Occipital lobe (tissue), 2 donors: Measurements from ENCODE around the gene B3GLCT. TPM values are rescaled to one million over a fixed set of nuclear protein-coding genes. Genes with fewer than 3 reads are reported as not detected.
A peak's percentile ranks its signal among the peaks of the same experiment; 100 is the strongest.
"Not testable (repeated sequence)": the region's sequence is repeated elsewhere in the genome, so short reads cannot be mapped to it uniquely, and the experiment has no call there.

ENCODE experiments used
- DNase-seq: peaks from one replicate; lab custom pipeline; 2025; lab: John Stamatoyannopoulos, UW
- total RNA-seq: library from RNA; depleted of rRNA; stranded (reverse); fragments of >200 nt; gene quantifications from one replicate; pipeline ENCODE4 v1.2.3, GENCODE V29; 2014

The B3GLCT gene
- 12.0 TPM for total RNA-seq

DNA sequence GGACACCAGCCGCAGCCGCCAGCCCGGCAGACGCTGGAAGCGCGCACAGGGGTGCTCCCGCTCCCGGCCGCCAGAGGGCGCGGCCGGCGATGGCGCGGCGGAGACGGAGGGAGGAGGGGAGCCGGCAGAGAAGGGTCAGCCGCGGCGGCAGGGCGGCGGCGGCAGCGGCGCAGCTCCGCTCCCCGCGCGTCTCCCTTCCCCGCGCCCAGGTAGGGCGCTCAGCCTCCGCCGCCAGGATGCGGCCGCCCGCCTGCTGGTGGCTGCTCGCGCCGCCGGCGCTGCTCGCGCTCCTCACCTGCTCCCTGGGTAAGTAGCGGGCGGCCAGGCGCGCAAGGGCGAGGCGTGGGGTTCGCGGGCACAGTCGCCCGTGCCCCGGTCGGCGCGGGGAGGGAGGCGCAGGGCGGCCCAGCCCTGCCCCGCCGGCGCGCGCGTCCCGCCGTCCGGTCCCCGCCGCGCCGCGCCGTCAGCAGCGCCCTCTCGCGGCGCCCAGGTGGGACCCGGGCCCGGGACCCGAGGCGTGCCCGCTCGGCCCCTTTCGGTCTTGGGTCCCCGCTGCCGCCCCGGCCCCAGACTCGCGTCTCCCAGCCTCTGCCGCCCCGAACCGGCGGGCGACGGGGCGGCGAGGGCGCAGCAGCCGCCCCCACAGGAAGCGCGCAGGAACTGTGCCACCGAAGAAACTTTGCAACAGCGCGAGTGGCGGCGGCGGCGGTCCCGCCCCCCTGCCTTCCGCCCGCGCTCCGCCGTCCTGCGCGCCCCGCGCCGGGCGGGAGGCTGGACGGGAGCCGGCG, at the start of gene B3GLCT:
Gene B3GLCT, plus strand, starts transcription at position 127 of the 788 bp plus-strand sequence. Its CDS starts 110 bp downstream, at position 237.
- DNase-seq = peak; percentile 58

- DNase-seq = no peak
Measured at GRCh38 chr13:31150315-31150985, 49.3 kb upstream of the B3GLCT start.

DNA sequence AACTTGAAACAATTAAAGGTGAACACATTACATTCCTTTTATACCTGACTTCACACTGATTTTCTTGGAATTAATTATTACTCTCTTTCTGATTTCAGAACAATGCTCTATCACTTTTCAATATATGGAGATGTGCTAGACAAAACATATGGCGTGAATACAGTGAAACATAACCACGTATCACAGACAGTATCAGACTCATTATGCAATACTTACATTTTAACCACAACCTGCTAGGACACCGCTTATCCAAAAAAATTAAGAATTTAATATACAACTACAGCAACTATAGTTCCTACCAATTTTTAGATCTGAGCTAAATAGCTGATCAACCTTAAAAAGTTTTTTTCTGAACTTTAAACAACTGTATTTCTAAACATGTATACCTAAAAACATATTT, 47.9 kb upstream of the B3GLCT start:
- no peak for DNase-seq

DNA sequence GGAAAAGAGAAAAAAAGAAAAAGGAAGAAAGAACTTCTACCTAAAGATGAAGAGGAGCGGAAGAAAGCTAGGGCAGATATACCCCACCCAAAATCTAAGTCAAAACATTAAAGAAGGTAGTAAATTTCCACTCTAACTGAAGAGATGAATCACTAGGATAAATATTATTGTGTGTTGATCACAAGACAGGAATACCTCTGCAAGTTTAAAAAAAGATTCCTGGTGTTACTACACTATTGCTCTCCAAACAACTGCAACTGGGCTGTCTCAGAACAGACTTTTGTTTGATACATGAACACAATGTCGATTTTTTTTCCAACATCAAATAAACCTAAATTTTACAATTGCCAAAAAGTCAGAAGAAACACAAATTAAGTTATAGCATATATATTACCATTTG, 44.8 kb upstream of the B3GLCT start:
- DNase-seq = no peak

DNA sequence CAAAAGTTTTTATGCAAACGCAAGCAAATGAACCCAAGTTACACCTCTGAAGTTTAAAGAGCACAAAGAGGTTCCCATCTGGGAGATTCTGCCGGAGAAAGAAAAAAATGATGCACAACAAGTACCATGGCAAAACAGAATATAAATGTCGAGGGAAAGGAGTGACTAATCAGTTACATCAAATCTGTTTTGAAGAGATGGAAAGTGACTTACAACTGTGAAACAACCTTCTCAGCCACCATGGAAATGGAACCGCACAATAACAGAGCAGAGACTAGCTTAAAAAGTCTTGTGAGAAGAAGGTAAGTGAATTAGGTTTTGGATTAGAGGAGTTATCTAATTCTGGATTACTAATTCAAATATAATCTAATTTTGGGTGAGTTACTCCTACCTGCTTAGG, 40.5 kb upstream of the B3GLCT start:
- no peak for DNase-seq

- peak; percentile 73 for DNase-seq
Measured at GRCh38 chr13:31160857-31161556, 38.8 kb upstream of the B3GLCT start.

- peak; percentile 97 for DNase-seq
Measured at GRCh38 chr13:31161557-31162150, 38.1 kb upstream of the B3GLCT start, which contains the start of gene HSPH1. HSPH1 (minus strand) TSS chr13:31161904; CDS start chr13:31161582, 322 bp downstream.

GRCh38 chr13:31162151-31163008, 37.4 kb upstream of the B3GLCT start:
- peak; percentile 97 for DNase-seq

GRCh38 chr13:31166591-31166990, 33.2 kb upstream of the B3GLCT start:
- no peak for DNase-seq

DNA sequence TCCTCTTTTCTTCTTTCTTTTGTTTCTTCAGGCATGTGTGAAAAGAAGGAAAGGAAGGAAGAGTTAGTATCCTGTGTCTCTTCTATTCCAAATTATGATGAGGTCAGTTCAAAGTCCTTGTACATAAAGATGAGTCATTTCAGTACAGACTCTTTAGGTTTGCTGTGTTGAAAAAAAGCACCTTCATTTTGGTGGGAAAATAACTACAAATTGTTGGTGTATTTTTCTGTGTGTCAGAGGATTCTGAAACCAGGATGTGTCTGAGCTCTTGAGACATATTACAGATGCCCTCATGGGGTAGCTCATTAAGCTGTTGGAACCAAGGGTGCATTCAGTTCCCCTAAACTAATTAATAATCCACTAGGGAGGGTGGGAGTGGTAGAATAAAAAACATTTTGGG, 32.3 kb upstream of the B3GLCT start:
- DNase-seq = no peak

DNA sequence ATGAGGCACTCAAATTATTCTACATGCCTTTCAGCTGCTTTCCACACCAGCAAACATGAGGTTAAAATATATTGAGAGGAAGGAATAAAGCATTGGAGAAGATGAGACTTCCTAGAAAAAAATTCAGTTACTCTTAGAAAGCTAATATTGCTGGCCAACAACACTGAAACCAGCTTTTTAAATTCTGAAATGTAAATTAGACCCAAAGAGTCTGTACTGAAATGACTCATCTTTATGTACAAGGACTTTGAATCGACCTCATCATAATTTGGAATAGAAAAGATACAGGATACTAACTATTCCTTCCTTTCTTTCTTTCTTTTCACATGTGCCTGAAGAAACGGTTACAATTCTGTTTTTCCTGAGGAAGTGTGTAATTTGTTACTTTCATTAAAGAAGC, 31.6 kb upstream of the B3GLCT start:
- DNase-seq = no peak

DNA sequence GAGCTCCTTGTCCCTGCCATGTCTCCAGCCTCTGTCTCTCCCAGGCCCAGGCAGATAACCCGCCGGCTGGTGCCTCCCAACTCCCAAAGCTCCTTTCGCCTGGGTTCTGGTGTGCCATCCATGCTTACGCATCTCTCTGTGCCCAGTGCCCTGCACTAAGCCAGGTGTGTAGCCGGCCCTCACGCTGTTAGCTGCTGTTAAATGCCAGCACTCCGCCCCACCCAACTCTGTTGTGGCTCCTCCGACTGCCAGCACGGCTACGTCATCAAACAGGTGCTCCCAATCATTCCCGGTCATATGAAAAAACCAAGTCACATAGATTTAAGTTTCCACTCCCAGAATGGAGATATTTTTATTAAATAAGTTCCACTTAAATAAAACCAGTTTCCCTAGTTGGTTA, 31.0 kb upstream of the B3GLCT start:
- DNase-seq = no peak

DNA sequence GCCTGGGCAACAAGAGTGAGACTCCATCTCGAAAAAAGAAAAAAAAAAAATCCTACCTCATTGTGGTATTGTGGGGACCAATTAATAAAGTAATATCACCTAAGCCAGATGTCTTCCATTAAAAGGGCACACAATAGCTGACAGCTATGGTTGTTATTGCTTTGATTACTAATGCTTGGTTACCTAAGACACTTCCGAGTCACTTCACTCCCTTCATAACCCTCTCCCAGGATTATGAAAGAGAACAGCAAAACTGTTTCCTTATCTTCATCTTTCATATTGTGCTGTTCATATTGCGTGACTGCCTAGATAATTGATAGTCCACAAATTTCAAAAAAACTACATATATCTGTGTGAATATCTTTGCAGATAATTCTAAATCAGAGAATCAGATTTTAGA, 27.8 kb upstream of the B3GLCT start:
- DNase-seq = no peak

GRCh38 chr13:31172535-31172934, 27.2 kb upstream of the B3GLCT start:
- no peak for DNase-seq

- DNase-seq = no peak
Measured at GRCh38 chr13:31174018-31174417, 25.8 kb upstream of the B3GLCT start.

DNA sequence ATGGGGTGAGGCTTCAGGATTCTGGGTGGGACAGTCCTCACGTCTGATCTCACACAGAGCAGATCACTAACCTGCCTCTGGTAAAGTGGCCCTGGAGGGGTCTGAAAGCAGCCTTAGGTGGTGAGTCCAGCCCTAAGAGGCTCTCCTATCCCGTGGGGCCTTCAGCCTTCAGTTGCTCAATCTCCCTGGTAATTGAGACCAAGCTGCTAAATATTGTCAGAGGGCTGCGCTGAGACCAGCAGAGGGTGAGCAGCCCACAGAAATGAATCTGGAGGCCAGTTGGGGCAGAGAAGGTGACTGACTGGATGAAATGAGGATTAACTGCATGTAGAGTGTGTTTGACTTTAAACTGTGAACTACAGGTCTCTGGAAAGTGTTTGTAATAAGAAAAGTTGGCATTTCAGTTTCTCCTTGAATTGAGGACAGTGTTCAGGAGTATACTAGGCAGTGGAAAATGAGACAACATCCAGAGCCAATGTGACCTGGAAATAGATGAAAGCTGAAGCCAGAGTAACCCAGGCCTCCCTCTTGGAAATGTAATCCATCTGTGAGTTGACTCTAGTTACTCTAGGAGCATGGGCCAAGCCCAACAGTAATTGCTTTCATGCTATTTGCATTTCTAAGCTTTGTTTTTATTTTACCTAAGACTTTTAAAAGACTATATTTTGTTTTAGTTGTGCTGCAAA, 23.8 kb upstream of the B3GLCT start:
- DNase-seq = no peak

- not testable (repeated sequence) for DNase-seq
Measured at GRCh38 chr13:31177813-31178495, 21.8 kb upstream of the B3GLCT start.

- no peak for DNase-seq
Measured at GRCh38 chr13:31179241-31179640, 20.5 kb upstream of the B3GLCT start.

GRCh38 chr13:31179754-31180153, 20.0 kb upstream of the B3GLCT start:
- DNase-seq = no peak

- DNase-seq = no peak
Measured at GRCh38 chr13:31182987-31183386, 16.8 kb upstream of the B3GLCT start.
